T-helper 2 cell treated with Interferon-gamma antibody and Interleukin-4, amounts not matched to agents 5 μg/mL and 100 μg/mL, for 36 hours (primary cell): ENCODE results near the gene SPC24.
A peak's percentile ranks its signal among the peaks of the same experiment; 100 is the strongest.
"Not testable (repeated sequence)": the region's sequence is repeated elsewhere in the genome, so short reads cannot be mapped to it uniquely, and the experiment has no call there.

Experiments
- DNase-seq: peaks from one replicate; pipeline ENCODE4 v3.0.0; 2021; ENCODE audit warnings: low spot score
- H3K27ac Mint-ChIP-seq: one replicate; pipeline ENCODE4 v1.8.0; 2021; ENCODE audit warnings: mild to moderate bottlenecking, mixed read lengths
- H3K27me3 Mint-ChIP-seq: one replicate; pipeline ENCODE4 v1.8.0; 2021; ENCODE audit warnings: low read depth, mixed read lengths
- H3K36me3 Mint-ChIP-seq: one replicate; pipeline ENCODE4 v1.8.0; 2021; ENCODE audit warnings: low read depth, mixed read lengths
- H3K4me1 Mint-ChIP-seq: one replicate; pipeline ENCODE4 v1.8.0; 2021; ENCODE audit warnings: low read depth, mixed read lengths
- H3K4me3 Mint-ChIP-seq: one replicate; pipeline ENCODE4 v1.8.0; 2022; ENCODE audit warnings: mild to moderate bottlenecking, moderate library complexity, mixed read lengths
- H3K9me3 Mint-ChIP-seq: one replicate; pipeline ENCODE4 v1.8.0; 2021; ENCODE audit warnings: mixed read lengths

The SPC24 gene

DNA sequence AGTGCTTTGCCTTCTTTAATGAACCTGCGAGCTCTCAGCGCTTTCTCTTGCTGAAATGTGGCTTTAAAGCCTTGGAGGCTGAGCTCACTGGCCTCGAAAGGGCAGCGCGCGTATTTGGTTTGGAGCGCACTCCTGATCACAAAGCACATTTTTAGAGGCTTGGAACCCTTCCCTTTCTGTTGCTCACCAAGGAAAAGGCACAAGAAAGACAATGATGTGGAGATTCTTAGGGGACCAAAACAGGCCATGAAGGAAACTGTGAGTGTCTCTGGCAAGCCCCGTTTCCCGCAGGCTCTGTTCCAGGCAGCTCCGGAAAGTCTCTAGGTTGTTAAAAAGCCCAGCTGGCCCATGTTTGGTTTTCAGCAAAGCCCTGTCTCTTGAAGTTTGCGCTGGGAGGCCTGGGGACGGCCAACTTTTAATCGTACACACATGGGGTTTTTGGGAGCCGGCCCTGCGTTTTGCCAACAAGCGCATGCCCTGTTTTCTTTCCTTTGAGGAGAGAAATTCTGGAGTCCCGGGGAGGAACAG lies 9.4 kb upstream of the SPC24 start:
- no peaks in the 10 kb centered on the region for H3K9me3 Mint-ChIP-seq
- peaks cover 3% of the 10 kb centered on the region for H3K27me3 Mint-ChIP-seq
- DNase-seq, result no peak
- no peaks in the 10 kb centered on the region for H3K4me1 Mint-ChIP-seq
- H3K27ac Mint-ChIP-seq, result no peak overlapping the region
- no peak overlapping the region for H3K4me3 Mint-ChIP-seq
- no peaks in the 10 kb centered on the region for H3K36me3 Mint-ChIP-seq

DNA sequence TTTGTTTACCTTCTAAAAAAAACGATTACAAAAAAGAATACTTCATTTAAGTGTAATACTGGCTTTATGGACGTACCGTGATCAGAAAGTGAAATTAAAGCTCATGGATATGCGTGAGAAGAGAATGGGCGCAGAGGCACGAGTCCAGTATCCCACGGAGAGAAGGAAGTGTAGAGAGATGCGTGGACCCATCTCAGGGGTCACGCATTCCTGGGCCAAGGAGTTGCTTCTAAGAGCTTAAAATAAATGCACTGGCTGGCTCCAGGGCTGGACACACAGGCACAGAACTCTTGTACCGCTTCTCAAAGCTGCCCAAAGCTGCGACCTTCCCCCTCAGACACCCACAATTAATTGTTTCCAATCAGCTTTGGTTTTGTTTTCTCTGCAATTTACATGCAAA lies 8.7 kb upstream of the SPC24 start:
- H3K4me3 Mint-ChIP-seq, result no peak overlapping the region

DNA sequence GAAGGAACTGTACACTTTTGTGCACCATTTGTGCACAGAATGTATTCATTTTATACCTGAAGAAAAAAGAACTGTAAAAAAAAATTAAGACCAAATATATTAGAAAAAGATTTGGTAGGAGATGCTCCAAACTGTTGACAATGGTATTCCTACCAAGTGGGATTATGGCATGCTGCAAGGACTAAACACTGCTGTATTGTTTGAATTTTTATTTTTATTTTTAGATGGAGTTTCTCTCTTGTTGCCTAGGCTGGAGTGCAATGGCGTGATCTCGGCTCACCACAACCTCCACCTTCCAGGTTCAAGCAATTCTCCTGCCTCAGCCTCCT lies 4.8 kb upstream of the SPC24 start:
- H3K36me3 Mint-ChIP-seq, H3K27ac Mint-ChIP-seq, H3K9me3 Mint-ChIP-seq, H3K27me3 Mint-ChIP-seq, DNase-seq, H3K4me1 Mint-ChIP-seq, H3K4me3 Mint-ChIP-seq: not testable (repeated sequence)

More for the DNA sequence above, 8.7 kb upstream of the SPC24 start:
- DNase-seq, result no peak
- Mint-ChIP-seq H3K9me3 (no peaks in the 10 kb centered on the region), H3K27ac (no peak overlapping the region), H3K4me1 (no peaks in the 10 kb centered on the region), H3K36me3 (no peaks in the 10 kb centered on the region), H3K27me3 (peaks cover 3% of the 10 kb centered on the region)

DNA sequence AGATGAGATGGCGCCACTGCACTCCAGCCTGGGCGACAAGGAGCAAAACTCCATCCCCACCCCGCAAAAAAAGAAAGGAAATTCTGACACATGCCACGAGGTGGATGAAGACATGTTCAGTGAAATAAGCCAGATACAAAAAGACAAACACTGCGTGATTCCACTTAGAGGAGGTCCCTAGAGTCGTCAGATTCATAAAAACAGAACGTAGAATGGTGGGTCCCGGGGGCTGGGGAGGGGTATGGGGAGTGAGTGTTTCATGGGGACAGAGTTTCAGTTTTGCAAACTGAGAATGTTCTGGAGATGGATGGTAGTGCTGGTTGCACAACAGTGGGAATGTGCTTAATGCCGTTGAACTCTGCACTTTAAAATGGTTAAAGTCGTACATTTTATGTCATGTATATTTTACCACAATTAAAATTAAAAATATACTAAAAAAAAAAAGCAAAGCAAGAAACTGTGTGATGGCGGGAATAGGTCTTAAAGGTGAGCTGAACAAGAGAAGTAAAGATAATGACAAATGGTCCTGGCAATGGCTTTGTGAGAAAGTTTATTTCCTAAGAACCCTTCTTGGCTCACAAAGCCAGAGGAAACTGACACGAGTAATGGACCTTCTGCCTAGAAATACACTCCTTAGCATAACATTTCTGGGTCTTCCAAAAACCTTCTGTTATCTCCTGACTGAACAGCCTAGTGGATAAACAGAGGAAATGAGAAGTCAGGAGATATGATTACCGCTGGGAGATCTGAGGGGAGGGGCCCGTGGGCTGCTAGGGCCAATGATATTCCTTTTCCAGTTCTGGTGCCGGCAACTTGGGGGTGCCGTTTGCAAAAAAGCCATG lies 4.2 kb upstream of the SPC24 start:
- no peak for DNase-seq
- Mint-ChIP-seq H3K36me3 (no peaks in the 10 kb centered on the region), H3K9me3 (no peaks in the 10 kb centered on the region), H3K27ac (no peak overlapping the region), H3K27me3 (peaks cover 3% of the 10 kb centered on the region), H3K4me1 (peaks cover 10% of the 10 kb centered on the region), H3K4me3 (no peak overlapping the region)

DNA sequence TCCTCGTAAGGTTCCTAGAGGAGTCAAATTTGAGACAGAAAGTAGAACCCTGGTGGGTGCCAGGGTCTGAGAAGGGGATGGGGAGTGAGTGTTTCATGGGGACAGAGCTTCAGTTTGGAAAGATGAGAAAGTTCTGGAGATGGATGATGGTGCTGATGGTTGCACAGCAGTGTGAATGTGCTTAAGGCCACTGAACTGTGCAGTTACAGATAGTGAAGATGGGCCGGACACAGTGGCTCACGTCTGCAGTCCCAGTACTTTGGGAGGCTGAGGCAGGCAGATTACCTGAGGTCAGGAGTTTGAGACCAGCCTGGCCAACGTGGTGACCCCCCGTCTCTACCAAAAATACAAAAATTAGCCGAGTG lies 917 bp downstream of the SPC24 start:
- Mint-ChIP-seq H3K36me3 (peaks cover 18% of the 10 kb centered on the region), H3K4me3 (peak overlapping the region; percentile 89), H3K9me3 (no peaks in the 10 kb centered on the region), H3K27me3 (no peaks in the 10 kb centered on the region), H3K4me1 (peaks cover 22% of the 10 kb centered on the region), H3K27ac (peak overlapping the region; percentile 86)
- DNase-seq, result no peak

DNA sequence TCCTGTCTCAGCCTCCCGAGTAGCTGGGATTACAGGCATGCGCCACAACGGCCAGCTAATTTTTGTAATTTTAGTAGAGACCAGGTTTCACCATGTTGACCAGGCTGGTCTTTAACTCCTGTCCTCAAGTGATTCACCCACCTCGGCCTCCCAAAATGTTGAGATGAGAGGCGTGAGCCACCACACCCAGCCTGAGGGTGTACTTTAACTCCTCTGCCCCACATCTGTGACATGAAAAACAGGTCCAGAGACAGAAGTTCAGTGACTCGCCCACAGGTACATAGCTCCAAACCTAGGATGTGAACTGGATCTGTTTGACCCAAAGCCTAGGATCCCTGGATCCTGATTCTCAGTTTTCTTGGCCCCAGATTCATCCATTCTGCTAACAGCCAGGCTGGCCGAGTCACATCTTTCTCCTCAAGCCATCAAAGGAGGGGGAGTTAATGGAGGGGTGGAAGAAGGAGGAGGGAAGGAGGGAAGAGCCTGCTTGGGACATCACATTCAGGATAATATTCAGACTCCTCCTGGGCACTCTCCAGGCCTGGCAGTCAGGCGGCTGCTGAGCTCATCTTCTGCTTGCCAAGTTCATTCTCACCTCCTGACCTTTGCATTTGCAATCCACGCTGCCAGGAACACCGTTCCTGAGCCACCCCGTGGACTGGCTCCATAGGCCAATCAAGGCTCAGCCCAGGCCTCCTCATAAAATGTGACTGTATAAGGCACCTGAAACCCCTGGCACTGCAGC lies 3.1 kb downstream of the SPC24 start:
- Mint-ChIP-seq H3K27me3 (no peaks in the 10 kb centered on the region), H3K27ac (no peak overlapping the region), H3K4me1 (peaks cover 22% of the 10 kb centered on the region), H3K9me3 (no peaks in the 10 kb centered on the region), H3K4me3 (peak overlapping the region; percentile 21), H3K36me3 (peaks cover 30% of the 10 kb centered on the region)
- DNase-seq, result no peak

DNA sequence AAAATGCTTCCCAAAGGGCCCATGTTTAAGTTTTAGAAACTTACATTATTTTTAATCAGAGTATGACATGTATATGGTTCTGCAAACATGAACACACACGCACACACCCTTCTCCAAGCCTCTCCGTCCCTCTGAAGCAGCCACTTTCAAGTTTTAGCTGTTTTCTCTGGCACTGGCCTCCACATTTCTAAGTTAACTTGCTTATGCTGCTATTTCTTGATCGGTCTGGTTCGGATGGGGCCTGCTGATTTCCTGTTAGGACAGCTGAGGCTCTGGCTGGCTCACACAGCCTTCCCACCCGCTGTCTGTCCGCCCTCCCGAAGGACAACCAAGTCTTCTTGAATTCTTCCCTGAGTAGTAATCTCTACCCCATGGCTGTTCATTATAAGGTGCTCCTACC lies 4.4 kb downstream of the SPC24 start:
- Mint-ChIP-seq H3K36me3 (peaks cover 37% of the 10 kb centered on the region), H3K4me3 (no peak overlapping the region), H3K27ac (no peak overlapping the region), H3K27me3 (no peaks in the 10 kb centered on the region), H3K9me3 (no peaks in the 10 kb centered on the region), H3K4me1 (peaks cover 18% of the 10 kb centered on the region)
- no peak for DNase-seq

DNA sequence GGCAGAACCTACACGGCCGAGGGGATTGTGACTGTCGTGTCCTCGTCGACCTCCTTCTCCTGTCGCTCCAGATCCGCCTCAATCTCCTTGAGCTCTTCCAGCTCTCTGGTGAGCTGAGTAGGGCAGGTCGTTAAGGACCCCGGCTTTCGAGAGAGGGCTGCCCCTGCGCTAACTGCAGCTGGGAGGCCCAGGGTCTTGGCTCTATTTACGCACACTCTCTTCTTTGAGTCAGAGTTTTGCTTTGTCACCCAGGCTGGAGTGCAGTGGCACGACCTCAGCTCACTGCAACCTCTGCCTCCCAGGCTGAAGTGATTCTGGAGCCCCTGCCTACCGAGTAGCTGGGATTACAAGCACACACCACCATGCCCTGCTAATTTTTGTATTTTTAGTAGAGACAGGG lies 7.6 kb downstream of the SPC24 start:
- no peaks in the 10 kb centered on the region for H3K27me3 Mint-ChIP-seq
- H3K4me1 Mint-ChIP-seq, result peaks cover 6% of the 10 kb centered on the region
- no peak for DNase-seq
- no peak overlapping the region for H3K27ac Mint-ChIP-seq
- no peak overlapping the region for H3K4me3 Mint-ChIP-seq
- peaks cover 44% of the 10 kb centered on the region for H3K36me3 Mint-ChIP-seq
- no peaks in the 10 kb centered on the region for H3K9me3 Mint-ChIP-seq

DNA sequence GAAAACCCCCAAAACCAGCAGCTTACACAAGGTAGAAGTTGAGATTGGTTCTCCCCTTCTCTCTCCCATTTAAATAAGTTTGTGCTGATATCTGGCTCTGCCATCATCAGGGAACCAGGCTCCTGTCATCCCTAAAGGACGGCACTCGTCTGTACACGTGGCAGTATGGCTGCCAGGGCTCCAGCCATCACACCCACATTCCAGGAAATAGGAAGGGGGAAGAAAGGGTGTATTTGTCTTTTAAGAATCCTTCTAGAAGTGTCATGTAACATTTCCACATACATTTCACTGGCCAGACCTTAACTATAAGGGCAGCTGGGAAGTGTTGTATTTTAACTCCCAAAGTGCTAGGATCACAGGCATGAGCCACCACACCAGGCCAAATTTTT lies 10.1 kb downstream of the SPC24 start:
- H3K9me3 Mint-ChIP-seq, result no peaks in the 10 kb centered on the region
- no peaks in the 10 kb centered on the region for H3K27me3 Mint-ChIP-seq
- no peak overlapping the region for H3K4me3 Mint-ChIP-seq
- DNase-seq, result no peak
- H3K4me1 Mint-ChIP-seq, result no peaks in the 10 kb centered on the region
- peaks cover 32% of the 10 kb centered on the region for H3K36me3 Mint-ChIP-seq
- no peak overlapping the region for H3K27ac Mint-ChIP-seq

DNA sequence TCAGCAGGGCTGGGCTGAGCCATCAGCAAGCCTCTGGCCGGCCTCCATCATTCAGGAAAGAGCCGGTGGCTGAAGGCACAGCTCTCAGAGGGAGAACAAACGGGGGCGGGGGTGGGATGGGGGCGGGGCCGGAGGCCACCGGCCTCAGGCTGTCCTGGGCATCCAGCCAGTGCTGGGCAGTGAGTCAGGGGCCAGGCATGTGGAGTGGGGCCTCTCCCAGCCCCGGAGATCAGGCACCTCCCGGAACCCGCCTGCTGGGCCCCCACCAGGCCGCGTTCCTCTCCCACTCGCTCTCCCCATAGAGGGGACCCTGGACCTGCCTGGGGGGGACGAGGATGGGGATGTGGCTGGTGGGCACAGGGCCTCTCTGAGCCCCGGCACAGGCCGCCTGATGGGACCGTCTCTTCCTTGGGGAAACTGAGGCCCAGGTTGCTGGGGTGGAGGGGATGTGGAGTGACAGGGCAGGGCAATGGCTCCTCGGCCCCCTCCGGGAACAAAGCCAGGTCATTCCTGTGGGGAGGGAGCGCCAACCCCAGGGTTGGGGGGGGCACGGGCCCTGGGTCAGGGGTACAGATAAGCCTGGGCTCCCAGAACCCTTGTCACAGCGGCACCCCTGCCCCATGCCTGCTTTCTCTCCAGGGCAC lies 12.9 kb downstream of the SPC24 start:
- Mint-ChIP-seq H3K36me3 (peaks cover 22% of the 10 kb centered on the region), H3K4me1 (peaks cover 5% of the 10 kb centered on the region), H3K27ac (no peak overlapping the region), H3K9me3 (no peaks in the 10 kb centered on the region), H3K27me3 (no peaks in the 10 kb centered on the region), H3K4me3 (no peak overlapping the region)
- DNase-seq, result no peak

DNA sequence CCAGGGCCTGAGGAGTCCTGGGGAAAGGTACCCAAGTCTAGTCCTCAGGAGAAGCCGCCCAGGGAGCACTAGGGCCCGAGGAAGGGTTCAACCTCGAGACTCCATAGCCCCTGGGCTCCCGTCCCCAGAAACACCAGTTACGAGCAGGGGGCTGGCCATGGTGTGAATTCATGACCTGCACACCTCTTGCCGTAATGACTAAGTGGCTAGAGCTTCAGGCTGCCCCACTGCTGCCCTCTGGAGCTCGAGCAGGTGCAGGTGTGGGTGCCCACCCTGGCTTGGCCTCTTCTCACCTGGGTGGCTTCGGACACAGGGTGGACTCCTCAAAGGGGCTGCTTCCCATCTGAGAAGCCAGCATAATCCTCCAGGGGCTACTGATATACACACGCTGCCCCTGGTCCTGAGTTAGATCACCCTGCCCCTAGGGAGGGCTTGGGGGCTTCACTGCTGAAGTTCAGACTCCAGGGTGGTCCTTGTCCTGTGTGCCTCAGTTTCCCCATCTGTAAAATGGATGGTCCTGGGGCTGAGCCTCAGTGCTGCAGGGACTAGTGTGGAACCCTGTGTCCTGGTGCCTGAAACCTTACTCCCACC lies 13.6 kb downstream of the SPC24 start:
- DNase-seq, result no peak

DNA sequence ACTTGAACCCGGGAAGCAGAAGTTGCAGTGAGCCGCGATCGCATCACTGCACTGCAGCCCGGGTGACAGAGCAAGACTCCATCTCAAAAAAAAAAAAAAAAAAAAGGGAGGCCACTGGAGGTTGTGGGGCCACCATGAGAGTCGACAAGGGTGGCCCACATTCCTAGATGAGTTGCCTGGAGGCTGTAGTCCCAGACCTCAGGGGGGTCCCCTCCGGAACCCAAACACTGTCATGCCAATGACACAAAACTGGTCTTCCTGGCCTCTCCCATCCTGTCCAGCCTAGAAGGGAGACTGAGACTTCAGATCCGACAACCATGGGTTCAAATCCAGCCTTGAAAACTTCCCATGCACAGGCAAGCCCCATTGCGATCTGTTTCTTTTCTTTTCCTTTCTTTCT lies 14.7 kb downstream of the SPC24 start:
- Mint-ChIP-seq H3K27me3 (no peaks in the 10 kb centered on the region), H3K36me3 (peaks cover 9% of the 10 kb centered on the region), H3K4me1 (peaks cover 10% of the 10 kb centered on the region), H3K4me3 (no peak overlapping the region), H3K27ac (no peak overlapping the region), H3K9me3 (no peaks in the 10 kb centered on the region)
- no peak for DNase-seq

More for the DNA sequence above, 13.6 kb downstream of the SPC24 start:
- Mint-ChIP-seq H3K27ac (no peak overlapping the region), H3K4me3 (no peak overlapping the region), H3K27me3 (no peaks in the 10 kb centered on the region), H3K36me3 (peaks cover 15% of the 10 kb centered on the region), H3K9me3 (no peaks in the 10 kb centered on the region), H3K4me1 (peaks cover 7% of the 10 kb centered on the region)

DNA sequence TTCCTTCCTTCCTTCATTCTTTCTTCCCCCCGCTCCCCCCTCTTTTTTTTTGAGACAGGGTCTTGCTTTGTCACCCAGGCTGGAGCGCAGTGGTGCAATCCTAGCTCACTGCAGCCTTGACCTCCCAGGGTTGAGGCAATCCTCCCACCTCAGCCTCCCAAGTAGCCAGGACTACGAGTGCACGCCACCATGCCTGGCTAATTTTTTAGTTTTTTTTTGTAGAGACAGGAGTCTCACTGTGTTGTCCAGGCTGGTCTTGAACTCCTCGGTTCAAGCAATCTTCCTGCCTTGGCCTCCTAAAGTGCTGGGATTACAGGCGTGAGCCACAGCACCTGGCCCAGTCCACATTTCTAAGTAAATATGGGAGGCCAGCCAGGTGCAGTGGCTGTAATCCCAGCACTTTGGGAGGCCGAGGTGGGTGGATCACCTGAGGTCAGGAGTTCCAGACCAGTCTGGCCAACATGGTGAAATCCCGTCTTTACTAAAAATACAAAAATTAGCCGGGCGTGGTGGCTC lies 15.5 kb downstream of the SPC24 start:
- H3K4me1 Mint-ChIP-seq, DNase-seq, H3K27me3 Mint-ChIP-seq, H3K36me3 Mint-ChIP-seq, H3K27ac Mint-ChIP-seq, H3K4me3 Mint-ChIP-seq, H3K9me3 Mint-ChIP-seq: not testable (repeated sequence)
